ENCODE results near the gene PDILT.

DNA sequence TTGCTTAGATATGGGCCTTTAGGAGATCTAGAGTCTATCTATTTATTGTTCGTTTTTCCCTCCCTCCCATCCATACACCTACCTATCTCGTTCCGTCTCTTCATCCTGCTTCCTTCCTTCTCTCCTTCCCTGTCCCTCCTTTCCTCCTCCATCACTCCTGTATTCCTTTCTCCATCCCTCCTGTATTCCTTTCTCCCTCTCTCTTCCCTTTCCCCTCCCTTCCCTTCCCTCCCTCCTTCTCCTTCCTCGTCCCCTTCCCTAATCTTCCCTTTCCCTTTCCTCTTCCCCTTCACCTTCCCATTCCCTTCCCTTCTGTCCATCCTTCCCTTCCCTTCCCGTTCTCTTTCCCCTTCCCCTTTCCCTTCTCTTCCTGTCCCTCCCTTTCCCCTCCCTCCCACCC lies 87.8 kb downstream of the PDILT start:
- TF ChIP-seq, protein P1, sequence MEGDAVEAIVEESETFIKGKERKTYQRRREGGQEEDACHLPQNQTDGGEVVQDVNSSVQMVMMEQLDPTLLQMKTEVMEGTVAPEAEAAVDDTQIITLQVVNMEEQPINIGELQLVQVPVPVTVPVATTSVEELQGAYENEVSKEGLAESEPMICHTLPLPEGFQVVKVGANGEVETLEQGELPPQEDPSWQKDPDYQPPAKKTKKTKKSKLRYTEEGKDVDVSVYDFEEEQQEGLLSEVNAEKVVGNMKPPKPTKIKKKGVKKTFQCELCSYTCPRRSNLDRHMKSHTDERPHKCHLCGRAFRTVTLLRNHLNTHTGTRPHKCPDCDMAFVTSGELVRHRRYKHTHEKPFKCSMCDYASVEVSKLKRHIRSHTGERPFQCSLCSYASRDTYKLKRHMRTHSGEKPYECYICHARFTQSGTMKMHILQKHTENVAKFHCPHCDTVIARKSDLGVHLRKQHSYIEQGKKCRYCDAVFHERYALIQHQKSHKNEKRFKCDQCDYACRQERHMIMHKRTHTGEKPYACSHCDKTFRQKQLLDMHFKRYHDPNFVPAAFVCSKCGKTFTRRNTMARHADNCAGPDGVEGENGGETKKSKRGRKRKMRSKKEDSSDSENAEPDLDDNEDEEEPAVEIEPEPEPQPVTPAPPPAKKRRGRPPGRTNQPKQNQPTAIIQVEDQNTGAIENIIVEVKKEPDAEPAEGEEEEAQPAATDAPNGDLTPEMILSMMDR (IDR thresholded peaks at IDR 0.05; ENCODE audit: insufficient read depth, low read length): no peak
- no peak for TF ChIP-seq POLR2AphosphoS5 (IDR thresholded peaks at IDR 0.05; ENCODE audit: low read depth)

All from HL-60 (cell line).